Ishikawa (cell line): Measurements from ENCODE around the gene LAMP2.

Source experiments
- CEBPB ChIP-seq: IDR thresholded peaks from 2 replicates; pipeline ENCODE4 v1.6.1; 2012
- CREB1 ChIP-seq: IDR thresholded peaks from 2 replicates; pipeline ENCODE4 v1.6.1; 2012; ENCODE audit warnings: low read depth
- EGR1 ChIP-seq: IDR thresholded peaks from 2 replicates; pipeline ENCODE4 v1.6.1; 2012
- EP300 ChIP-seq: IDR thresholded peaks from 2 replicates; pipeline ENCODE4 v1.6.1; 2012; ENCODE audit warnings: borderline replicate concordance
- FOXM1 ChIP-seq: IDR thresholded peaks from 2 replicates; pipeline ENCODE4 v1.6.1; 2012; ENCODE audit warnings: low read depth, borderline replicate concordance
- MAX ChIP-seq: IDR thresholded peaks from 2 replicates; pipeline ENCODE4 v1.6.1; 2012
- NFIC ChIP-seq: IDR thresholded peaks from 2 replicates; pipeline ENCODE4 v1.6.1; 2012
- RAD21 ChIP-seq: IDR thresholded peaks from 2 replicates; pipeline ENCODE4 v1.6.1; 2012; ENCODE audit warnings: low read depth
- REST ChIP-seq: IDR thresholded peaks from 2 replicates; pipeline ENCODE4 v1.6.1; 2012; ENCODE audit warnings: low read depth, mild to moderate bottlenecking
- TAF1 ChIP-seq: IDR thresholded peaks from 2 replicates; pipeline ENCODE4 v1.6.1; 2012; ENCODE audit warnings: low read depth, mild to moderate bottlenecking
- TCF12 ChIP-seq: IDR thresholded peaks from 2 replicates; pipeline ENCODE4 v1.6.1; 2012; ENCODE audit warnings: low read depth
- TEAD4 ChIP-seq: IDR thresholded peaks from 2 replicates; pipeline ENCODE4 v1.6.1; 2012
- USF1 ChIP-seq: IDR thresholded peaks from 2 replicates; pipeline ENCODE4 v1.6.1; 2012
- YY1 ChIP-seq: IDR thresholded peaks from 2 replicates; pipeline ENCODE4 v1.6.1; 2012; ENCODE audit warnings: low read depth
- ZBTB7A ChIP-seq: IDR thresholded peaks from 2 replicates; pipeline ENCODE4 v1.6.1; 2012; ENCODE audit warnings: low read depth

Gene LAMP2

GRCh38 chrX:120468825-120469525, at the start of gene LAMP2:
Gene LAMP2, minus strand, starts transcription at chrX:120469296. Its CDS starts 127 bp downstream, at chrX:120469169.
- TF ChIP-seq CEBPB (no peak), TAF1 (0 out of 2 replicates have a peak, but pooled peaks have one; percentile 35), NFIC (no peak)

- TF ChIP-seq USF1 (no peak), REST (no peak), CREB1 (no peak), YY1 (no peak), EP300 (no peak), NFIC (no peak), CEBPB (no peak), TAF1 (no peak), RAD21 (no peak), TCF12 (no peak), TEAD4 (no peak)
Observed at GRCh38 chrX:120517936-120518335, 48.8 kb upstream of the LAMP2 start.

GRCh38 chrX:120514236-120514635, 45.1 kb upstream of the LAMP2 start:
- no peak for TF ChIP-seq USF1
- TF ChIP-seq RAD21: peak; percentile 30

GRCh38 chrX:120512627-120513026, 43.5 kb upstream of the LAMP2 start:
- no peak for TF ChIP-seq YY1

GRCh38 chrX:120512222-120512621, 43.1 kb upstream of the LAMP2 start:
- no peak for TF ChIP-seq TEAD4
- no peak for TF ChIP-seq CREB1
- no peak for TF ChIP-seq FOXM1
- TF ChIP-seq YY1: no peak
- no peak for TF ChIP-seq ZBTB7A
- TF ChIP-seq EP300: no peak
- TF ChIP-seq EGR1: no peak
- no peak for TF ChIP-seq RAD21
- no peak for TF ChIP-seq NFIC
- TF ChIP-seq USF1: no peak
- TF ChIP-seq REST: no peak
- no peak for TF ChIP-seq TAF1

GRCh38 chrX:120504569-120504968, 35.5 kb upstream of the LAMP2 start:
- no peak for TF ChIP-seq EP300
- no peak for TF ChIP-seq TEAD4
- no peak for TF ChIP-seq CREB1
- TF ChIP-seq NFIC: no peak
- no peak for TF ChIP-seq MAX
- TF ChIP-seq TCF12: no peak
- no peak for TF ChIP-seq RAD21
- no peak for TF ChIP-seq CEBPB
- TF ChIP-seq USF1: no peak
- TF ChIP-seq REST: no peak
- no peak for TF ChIP-seq TAF1
- no peak for TF ChIP-seq ZBTB7A
- no peak for TF ChIP-seq YY1
- TF ChIP-seq FOXM1: no peak
